NCI-H2227 treated with DMSO at 0.1 percent for 48 hours (cell line): ENCODE measurements around the gene CELSR1.
A peak's percentile ranks its signal among the peaks of the same experiment; 100 is the strongest.

Experiments
- DNase-seq: peaks from one replicate; lab custom pipeline; 2025; lab: John Stamatoyannopoulos, UW

The CELSR1 gene

DNA sequence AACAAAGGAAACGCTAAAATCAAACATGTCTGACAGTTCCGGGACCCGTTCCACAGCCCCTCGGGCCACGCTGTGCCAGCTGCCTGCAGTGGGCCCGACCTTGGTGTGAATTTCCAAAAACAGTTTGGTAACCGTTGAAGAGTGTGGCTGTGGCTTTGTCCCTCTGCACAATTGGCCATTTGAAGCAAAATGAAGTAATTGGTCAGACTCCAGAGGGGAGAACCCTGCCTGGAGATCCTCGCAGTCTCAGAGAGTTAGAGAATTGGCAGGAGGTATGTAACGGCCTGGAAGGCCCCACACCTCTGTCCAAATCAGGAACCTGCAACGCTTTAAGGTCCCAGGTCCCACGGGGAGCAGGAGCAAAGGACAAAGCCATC, 175.6 kb downstream of the CELSR1 start:
- no peak for DNase-seq

DNA sequence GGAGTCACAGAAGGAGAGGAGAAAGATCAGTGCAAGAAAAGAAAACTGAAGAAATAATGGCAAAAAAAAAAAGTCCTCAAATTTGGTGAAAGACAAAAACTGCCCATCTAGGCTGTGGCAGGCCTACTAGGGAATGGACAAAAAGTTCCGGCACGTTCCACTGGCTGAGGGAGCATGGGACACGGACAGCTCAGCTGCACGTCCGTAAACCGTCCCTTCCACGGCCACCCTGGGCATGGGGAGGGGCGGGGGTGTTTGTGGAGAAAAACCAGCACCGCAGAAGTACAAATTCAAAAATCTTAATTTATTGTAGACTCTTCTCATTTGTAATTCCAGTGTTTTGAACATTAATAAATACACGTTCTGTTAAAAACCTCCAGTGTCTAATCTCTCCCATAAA, 176.5 kb downstream of the CELSR1 start:
- no peak for DNase-seq

DNA sequence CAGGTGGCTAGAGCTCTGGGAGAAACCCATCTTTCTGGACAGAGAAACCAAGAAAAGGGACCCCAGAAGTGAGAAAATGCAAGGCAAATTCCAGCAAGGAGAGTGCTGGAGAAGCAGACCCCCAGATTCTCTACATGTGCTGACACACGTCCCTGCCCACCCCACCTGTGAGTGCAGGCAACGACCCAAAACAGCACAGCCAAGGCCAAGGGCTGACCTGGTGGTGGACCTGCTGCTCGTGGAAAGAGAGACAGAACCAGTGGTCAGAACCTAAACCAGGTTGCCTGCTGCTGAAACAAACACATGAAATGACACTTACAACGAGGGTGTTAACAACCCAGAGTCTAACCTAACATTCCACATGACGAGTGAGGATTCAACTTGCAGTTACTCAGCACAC, 177.3 kb downstream of the CELSR1 start:
- no peak for DNase-seq

DNA sequence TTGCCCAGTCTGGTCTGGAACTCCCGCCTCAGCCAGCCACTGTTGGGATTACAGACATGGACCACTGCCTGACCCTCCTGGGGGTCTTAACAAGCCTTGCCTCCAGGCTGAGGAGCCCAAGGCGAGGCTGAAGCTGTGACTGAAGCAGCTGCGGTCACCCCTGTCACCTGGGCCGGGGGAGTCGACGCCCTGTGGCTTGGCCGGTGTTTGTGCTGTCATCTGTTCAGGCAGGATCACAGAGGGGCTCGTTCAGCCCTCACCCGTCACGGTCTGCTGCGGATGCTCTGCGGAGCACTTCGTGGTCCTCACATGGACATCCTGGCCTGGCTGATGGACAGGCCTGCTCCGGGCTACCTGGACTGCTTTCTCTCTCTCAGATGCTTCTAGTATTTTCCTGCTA, 178.1 kb downstream of the CELSR1 start:
- no peak for DNase-seq

DNA sequence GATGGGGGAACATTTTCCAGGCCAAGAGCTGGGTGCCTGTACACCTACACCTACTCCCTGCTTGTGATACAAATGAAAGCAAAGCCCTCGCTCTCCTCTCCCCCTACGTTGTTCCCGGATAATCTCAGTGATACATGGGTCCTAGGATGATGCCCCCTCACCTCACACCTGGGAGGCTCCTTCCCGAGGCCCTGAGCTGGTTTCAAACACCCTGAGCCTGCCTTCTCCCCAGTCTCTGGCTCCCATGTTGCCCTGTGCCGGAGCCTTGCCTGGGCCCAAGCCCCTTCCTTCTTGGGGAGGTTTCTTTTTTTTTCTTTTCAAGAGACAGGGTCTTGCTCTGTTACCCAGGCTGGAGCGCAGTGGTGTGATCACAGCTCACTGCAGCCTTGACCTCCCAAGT, 178.7 kb downstream of the CELSR1 start:
- DNase-seq, result no peak

DNA sequence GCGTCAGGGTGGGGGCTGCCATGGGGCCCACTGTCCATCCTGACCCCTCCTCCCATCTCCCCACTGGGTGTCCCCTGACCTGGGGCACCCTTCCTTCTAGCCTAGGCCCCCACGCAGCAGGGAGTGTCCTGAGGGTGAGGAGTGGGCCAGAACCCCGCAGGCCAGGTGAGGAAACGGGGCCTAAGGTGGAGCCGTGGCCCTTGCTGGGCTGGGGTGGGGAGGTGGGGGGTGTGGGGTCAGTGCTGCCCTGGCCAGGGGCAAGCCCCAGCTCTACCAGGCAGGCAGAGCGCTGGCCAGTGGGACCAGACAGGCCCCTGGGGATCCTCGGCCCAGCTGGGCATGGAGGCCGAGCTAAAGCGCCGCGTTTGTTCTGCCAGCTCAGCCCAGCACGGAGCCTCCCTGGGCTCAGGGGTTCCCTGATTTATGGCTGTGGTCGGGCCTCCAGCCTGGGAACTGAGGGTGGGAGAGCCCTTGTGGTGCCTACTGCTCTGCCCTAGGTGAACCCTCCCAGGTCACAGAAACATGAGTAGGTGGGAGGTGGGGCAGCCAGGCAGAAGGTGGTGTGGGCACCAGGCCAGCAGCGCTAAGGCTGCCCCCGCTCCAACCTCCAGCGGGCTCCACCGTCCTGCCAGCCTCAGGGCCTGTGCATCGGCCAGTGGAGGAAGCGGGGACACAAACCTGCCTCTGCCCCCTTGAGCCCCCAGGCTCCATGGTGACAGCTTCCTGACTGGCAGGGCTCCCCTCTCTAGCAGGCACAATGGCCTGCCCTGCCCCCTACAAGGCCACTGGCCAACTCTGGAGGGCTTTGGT, 179.5 kb downstream of the CELSR1 start:
- no peak for DNase-seq

DNA sequence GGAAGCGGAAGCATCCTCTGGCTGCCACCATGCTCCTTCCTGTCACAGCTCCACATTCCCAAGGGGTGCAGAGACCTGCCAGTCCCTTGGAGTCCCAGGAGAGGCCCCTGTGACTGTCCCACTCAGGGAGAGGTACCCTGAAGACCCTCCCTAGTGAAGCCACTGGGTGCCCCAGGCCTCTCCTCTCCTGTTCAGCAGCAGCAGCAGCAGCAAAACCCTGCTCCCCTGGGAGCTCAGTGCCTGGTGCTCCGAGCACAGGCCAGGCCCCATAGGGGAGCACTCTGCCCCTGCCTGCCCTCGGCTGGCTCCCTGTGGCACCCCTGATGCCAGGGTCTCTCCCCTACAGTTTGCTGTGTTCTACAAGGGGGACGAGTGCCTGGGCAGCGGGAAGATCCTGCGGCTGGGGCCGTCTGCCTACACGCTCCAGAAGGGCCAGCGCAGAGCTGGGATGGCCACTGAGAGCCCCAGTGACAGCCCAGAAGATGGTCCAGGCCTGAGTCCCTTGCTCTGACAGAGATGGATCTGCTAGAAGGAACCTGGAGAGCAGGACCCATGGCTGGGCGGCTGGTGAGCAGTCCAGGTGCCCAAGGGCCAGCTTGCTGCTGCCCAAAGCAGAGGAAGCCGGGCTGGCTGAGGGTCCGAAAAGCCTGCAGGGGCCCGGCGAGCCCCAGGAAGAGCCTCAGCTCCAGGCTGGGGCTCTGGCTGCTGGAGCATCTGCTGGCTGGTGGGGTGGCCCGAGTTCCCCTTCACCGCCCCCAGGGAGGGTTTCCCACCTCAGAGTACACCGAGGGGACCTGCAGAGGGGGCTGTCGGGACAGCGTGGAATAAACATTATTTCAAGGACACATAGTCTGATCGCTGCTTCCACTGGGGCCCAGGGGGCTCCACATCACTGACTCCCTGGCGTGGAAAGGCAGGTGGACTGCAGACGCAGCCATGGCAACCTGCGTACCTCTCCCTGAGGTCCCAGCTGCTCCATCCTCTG, 180.6 kb downstream of the CELSR1 start:
- no peak for DNase-seq

DNA sequence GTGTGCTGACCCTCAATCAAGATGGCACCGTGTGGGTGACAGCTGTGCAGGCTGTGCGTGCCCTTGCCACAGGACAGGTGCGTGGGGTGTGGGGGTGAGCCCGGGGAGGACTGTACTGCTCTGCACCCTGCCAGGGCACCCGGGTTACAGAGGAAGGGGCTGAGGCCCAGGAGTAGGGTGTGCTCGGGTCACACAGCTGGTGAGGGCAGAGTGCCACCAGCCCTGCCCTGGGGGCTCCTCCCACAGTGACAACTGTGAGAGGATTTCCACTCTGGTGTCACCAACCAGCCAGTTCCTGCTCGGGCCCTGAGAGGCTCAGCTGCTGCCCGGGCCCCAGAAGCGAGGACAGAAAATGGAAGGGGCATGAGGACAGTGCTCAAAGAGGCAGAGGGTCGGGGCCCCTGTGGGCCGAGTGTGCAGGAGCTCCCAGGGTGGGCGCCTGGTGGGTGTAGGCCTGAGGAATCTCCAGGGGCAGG, 181.4 kb downstream of the CELSR1 start:
- no peak for DNase-seq

DNA sequence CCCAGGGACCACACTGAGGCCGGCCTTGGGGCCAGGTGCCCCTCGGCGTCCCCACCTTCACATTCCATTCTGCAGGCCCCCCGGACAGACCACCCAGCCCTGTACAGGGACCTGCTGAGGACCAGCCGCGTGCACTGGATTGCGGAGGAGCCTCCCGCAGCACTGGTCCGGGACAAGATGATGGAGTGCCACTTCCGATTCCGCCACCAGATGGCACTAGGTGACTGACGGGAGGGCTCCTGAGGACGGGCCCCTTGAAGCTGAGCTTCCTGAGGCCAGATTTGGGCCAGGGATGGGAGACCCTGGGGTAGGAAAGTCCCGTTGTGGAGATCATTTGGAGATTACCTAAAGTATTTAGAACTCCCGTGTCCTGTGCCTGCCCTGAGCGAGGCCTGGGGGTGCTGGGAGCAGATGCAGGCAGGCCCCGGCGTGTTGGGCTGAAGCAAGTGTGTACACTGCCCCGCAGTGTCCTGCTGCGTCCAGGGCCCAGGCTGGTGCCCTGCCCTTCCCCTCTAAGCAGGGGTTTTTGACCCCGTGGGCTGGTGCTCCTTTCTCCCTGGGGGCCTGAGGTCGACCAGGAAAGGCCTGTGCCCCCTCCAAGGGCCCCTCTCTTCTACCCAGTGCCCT, 181.9 kb downstream of the CELSR1 start:
- DNase-seq, result peak; percentile 24

DNA sequence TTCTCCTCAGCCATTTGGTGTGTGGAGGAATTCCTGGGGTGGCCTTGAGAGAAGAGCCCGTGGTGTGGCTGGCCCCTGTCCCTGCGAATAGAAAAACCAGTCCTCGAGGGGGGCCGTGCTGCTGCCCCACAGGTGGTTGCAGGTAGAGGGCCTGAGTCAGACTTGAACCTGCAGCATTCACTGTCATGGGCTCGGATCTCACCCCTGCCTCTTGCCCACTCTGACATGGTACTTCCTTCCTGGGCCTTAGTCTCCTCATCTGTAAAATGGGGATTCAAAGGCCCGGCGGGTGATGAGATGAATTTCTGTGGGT, 182.5 kb downstream of the CELSR1 start:
- no peak for DNase-seq

DNA sequence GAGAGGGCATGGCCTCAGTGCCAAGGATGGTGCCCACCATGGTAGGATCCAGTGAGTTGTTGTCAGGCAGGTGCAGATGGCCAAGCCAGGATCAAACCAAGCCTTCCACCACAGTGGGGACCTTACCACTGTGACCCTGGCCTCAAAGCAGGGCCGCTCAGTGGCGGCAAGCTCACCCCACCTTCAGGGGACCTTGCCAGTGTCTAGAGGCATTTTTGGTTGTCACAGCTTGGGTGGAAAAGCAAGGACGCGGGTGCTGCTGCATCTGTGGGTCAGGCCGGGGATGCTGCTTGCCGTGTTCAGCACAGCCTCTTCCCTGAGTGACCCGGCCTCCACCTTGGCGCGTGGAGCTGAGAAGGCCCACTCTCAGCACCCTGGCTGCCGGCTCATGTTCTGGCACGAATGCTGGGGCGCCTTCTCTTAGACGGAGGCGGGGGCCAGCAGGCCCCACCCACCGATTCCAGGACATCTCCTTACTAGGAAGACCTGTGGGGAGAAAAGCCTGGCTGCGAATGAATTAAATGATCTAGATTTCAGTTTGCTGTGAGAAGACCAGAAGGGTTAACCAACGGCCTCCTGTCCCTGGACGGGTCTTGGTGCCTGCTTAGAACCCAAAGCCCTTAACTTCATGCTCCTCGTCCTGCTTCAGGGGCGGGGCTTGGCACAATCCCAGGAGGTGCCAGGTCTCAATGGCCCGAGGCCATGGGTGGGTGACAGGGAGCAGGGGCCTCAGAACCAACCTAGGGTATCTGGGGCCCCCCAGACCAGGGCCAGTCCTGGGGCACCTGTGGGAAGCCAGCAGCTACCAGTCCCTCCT, 183.0 kb downstream of the CELSR1 start:
- DNase-seq, result no peak

DNA sequence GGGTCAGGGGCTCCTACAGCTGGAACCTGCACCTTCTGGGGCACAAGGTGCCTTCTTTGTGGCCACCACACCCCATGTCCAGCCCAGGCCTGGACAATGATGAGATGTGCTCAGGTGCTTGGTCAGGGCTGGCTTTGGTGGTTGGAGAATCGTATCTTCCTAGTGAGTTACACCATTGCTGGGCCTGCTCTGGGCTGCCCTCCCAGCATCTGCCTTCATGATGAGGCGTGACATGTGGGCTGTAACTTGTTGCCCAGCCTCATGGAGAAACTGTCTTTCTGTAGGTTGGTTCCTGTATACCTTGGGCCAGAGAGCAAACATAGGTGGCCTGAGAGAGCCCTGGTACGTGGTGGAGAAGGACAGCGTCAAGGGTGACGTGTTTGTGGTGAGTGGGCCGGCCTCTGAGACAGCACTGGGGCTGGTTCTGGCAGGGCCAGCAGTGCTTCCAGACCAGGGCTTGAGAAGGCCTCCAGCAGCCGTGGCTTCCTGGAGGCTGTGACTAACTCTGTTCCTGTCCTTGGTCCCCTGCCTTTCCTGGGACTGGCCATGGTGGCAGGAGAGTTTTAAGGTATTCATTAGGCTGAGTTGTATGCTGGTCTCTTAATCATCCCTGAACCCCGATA, 183.8 kb downstream of the CELSR1 start:
- no peak for DNase-seq

DNA sequence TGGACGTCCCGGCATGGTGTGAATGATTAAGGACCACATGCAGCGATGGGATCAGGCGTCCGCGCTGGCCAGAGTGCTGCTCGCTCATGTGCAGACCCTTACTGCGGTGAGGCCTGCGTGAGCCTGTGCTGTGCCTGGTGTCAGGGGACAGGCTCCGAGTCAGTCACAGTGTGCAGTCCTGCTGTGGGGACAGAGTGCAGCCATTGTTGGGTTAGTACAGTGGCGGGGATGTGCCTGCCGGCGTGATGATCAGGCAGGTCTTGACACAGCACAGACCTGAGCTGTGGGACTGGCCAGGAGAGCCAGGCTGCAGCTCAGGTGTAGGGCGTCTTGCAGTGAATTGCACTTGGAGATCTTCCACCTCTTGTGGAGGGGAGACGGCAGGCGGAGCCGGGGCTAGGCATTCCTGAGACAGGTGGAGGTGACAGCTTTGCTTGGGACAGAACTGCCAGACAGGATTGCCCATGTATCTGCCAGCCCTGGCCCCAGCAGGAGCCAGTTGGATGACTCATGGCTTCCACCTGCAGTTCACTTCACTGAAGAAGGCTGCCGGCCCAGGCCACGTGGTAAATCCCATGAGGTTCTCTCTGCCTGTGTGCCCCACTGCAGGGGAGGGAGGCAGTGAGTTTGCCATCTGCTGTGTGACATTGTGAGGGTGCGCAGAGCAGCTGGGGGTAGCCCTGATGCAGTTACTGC, 184.6 kb downstream of the CELSR1 start:
- DNase-seq, result no peak

DNA sequence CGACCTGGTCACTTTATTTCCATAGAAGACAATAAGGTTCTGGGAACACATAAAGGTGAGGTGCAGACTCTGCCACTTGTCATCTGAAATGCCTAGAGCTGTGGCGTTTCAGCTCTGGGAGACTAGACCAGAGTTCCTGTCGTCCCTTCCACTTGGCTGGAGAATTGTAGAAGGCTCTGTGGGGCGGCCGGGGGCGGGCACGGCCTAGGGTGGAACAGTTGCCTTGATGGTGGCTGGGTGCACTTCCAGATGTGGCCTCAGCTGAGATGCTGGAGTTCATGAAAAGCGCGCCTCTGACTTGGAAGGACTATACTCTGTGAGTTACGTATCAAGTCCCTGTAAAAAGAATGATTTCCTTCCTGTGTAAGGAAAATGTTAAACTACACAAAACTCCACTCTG, 185.1 kb downstream of the CELSR1 start:
- no peak for DNase-seq

DNA sequence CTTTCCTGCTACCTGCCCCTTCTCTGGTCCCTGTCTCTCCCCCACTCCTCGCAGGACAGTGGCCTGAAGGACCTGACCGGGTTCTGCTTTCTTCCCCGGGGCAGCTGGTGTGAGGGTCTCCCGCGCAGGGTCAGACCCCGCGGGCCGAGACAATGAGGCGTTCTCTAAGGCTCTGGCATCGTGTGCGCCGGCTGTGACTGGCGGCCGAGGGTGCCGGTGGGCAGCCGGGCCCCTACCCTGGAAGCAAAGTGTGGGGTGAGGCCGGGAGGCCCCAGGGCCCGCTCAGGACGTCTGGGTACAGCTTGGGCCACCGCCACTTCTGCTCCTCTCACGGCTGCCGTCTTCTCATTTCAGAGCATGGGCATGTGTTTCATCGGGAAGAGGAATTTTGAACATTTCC, 185.7 kb downstream of the CELSR1 start:
- DNase-seq, result no peak

DNA sequence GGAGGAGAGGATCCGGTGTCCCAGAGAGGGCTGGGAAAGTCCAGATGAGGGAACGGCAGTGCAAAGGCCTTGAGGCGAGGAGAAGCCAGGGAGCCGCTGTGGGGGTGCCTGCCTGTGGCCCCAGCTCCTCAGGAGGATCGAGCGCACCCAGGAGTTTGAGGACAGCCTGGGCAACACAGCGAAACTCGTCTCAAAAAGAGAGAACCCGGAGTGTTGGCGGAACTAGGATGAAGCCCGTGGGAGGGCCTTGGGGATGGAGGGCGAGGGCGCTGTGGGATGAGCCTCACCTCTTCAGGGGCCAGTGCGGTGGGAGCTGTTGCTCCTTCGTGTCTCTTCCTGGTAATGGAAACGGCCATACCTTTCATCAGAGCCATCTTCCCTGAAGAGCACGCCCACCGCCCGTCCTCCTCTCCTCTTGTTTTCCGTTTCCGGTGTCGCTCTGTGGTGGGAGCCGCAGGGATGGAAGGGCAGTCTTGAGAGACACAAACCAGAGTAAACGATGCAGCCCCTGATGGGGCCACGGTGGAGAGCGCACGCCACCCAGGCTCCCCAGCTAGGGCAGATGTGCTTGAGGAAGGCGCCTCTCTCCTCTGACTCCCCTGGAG, 186.2 kb downstream of the CELSR1 start:
- DNase-seq, result no peak

DNA sequence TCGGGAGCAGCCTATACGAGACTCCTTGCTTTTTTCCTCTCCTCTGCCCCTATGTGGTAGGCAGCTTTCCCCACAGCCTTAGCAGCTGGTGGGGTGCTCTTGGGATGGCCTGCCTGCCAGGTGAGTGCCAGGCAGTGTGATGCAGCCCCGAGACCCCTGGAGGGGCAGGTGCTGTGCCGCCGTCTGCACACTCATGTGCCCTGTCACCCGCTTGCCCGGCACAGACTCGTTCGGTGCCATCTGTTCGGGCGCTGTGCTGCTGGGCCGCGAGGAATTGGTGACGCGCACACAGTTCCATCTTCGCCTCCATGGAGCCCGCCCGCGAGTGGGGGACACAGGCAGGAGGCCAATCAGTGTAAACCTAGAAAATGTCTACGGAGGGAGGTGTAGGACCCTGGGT, 186.8 kb downstream of the CELSR1 start:
- DNase-seq, result no peak

DNA sequence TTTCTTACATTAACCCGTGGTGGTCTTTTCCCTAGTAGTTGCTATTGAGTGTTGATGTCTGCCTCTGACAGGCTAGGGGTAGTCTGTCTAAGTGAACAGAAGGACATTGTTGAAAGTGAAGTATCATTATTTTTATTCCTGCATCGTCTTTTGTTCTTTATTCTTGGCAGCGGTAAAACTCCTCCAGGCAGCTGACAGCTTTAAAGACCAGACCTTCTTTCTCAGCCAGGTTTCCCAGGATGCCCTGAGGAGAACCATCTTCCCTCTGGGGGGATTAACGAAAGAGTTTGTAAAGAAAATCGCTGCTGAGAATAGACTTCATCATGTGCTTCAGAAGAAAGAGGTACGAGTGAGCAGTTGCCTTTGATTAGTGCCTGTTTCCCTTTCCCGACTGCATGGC, 187.3 kb downstream of the CELSR1 start:
- no peak for DNase-seq

DNA sequence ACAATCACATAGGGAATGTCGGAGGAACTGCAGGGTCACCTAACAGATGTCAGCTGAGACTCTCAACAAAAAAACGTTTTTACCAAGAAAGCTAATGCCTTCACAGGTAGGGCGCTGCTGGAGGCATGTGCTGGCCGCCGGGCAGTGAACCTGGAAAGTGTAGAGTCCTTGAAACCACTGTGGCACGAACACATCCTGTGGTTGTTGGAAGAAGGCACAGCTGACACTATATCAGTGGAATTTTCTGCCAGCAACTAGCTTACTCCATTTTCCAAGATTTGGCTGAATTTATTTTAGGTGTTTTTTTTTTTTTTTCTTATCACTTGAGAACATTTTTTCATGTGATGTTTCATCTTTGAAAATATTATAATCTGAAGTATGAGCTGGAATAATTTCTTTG, 187.7 kb downstream of the CELSR1 start:
- no peak for DNase-seq

DNA sequence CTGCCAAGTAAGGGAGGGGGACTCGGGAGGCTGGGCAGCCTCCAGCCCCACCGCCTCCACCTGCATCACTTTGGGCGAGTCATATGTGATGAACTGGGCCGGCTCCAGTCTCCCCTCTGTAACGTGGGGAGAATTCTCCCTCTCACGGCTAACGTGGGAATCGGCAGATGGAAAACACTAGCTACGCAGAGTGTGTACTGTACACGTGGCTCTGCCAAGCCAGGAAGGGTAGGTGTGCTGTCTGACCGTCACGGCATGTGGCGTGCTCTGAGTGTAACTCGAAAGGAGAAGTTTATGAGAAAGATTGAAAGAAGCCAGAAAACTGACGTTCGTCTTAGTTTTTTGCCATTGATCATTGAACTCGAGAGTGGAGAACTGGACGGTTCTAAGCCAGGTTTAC, 188.2 kb downstream of the CELSR1 start:
- no peak for DNase-seq
